ENCODE data around the gene MYO15B. TPM values are rescaled to one million over a fixed set of nuclear protein-coding genes. Genes with fewer than 3 reads are reported as not detected.
A peak's percentile ranks its signal among the peaks of the same experiment; 100 is the strongest.

MYO15B gene
- total and polyA plus RNA-seq, 2 of the 13 experiments (the other 11 are each of a cell fraction or from before 2014, with no cell fraction given), result 2.8 to 8.1 TPM

DNA sequence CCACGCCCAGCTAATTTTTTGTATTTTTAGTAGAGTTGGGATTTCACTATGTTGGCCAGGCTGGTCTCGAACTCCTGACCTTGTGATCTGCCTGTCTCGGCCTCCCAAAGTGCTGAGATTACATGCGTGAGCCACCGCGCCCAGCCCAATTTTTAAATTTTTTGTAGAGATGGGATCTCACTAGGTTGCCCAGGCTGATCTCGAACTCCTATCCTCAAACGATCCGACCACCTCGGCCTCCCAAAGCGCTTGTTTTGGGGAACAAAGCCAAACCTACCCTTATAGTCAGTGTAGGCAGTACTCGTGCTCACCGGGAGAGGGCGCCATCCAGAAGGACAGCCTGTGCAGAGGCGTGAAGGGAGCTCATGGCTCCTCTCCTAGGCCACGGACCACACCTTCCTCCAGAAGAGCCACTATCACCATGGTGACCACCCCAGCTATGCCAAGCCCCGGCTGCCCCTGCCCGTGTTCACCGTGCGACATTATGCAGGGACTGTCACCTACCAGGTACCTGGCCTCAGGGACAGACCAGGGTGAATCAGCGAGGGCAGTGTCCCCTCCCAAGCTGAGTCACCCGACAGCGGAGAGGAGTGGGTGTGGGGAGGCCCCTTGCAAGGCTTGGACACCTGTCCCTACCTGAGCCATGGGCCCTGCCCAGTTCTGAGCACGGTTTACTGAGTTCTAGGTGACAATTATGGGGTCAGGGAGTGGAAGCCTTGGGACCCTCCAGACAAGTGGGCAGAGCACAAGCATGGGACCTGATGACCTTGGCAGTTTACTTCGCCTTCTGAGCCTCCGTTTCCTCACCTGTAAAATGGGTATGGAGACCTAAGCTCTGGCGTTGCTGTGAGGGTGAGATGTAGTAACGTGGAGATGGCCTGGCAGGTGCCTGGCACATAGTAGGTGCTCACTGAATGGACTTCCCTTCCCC is 13.7 kb downstream of the MYO15B start (continued):
- TF ChIP-seq ZNF639 (CRISPR knock-in tag; conservative IDR thresholded peaks at IDR 0.05) (no peak), FOXA3 (CRISPR knock-in tag; IDR thresholded peaks at IDR 0.05) (no peak), ZNF674 (CRISPR knock-in tag; IDR thresholded peaks at IDR 0.05; ENCODE audit: low read depth) (no peak), RBFOX2 (IDR thresholded peaks at IDR 0.05; ENCODE audit: low read depth, low read length) (no peak), ZNF33B (CRISPR knock-in tag; IDR thresholded peaks at IDR 0.05) (no peak), ZNF34 (CRISPR knock-in tag; IDR thresholded peaks at IDR 0.05; ENCODE audit: borderline replicate concordance) (no peak), KAT8 (CRISPR knock-in tag; IDR thresholded peaks at IDR 0.05) (peak; percentile 50; the same call in 1 of the 2 replicates), ZNF792 (CRISPR knock-in tag; IDR thresholded peaks at IDR 0.05) (no peak), AGO1 (IDR thresholded peaks at IDR 0.05; ENCODE audit: low read depth, low read length, poor library complexity, severe bottlenecking) (no peak), PHB2 (IDR thresholded peaks at IDR 0.05; ENCODE audit: partially characterized antibody) (no peak), XBP1 (CRISPR knock-in tag; IDR thresholded peaks at IDR 0.05) (no peak), EEA1 (CRISPR knock-in tag; IDR thresholded peaks at IDR 0.05; ENCODE audit: borderline replicate concordance) (no peak), ZBTB21 (CRISPR knock-in tag; IDR thresholded peaks at IDR 0.05) (no peak), ZNF704 (CRISPR knock-in tag; IDR thresholded peaks at IDR 0.05; ENCODE audit: borderline replicate concordance) (no peak), SATB2 (CRISPR knock-in tag; IDR thresholded peaks at IDR 0.05) (no peak), MTA3 (CRISPR knock-in tag; IDR thresholded peaks at IDR 0.05) (no peak), ZNF484 (CRISPR knock-in tag; IDR thresholded peaks at IDR 0.05; ENCODE audit: borderline replicate concordance, low read depth) (no peak), RBAK (CRISPR knock-in tag; IDR thresholded peaks at IDR 0.05) (no peak), ZNF574 (CRISPR knock-in tag; IDR thresholded peaks at IDR 0.05) (peak; percentile 60)
- TF ChIP-seq, protein P1, sequence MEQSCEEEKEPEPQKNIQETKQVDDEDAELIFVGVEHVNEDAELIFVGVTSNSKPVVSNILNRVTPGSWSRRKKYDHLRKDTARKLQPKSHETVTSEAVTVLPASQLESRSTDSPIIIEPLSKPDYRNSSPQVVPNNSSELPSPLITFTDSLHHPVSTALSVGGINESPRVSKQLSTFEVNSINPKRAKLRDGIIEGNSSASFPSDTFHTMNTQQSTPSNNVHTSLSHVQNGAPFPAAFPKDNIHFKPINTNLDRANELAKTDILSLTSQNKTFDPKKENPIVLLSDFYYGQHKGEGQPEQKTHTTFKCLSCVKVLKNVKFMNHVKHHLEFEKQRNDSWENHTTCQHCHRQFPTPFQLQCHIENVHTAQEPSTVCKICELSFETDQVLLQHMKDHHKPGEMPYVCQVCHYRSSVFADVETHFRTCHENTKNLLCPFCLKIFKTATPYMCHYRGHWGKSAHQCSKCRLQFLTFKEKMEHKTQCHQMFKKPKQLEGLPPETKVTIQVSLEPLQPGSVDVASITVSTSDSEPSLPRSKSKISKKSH (CRISPR knock-in tag; IDR thresholded peaks at IDR 0.05; ENCODE audit: borderline replicate concordance), result 0 out of 2 replicates have a peak, but pooled peaks have one; percentile 32
- TF ChIP-seq, protein P2, sequence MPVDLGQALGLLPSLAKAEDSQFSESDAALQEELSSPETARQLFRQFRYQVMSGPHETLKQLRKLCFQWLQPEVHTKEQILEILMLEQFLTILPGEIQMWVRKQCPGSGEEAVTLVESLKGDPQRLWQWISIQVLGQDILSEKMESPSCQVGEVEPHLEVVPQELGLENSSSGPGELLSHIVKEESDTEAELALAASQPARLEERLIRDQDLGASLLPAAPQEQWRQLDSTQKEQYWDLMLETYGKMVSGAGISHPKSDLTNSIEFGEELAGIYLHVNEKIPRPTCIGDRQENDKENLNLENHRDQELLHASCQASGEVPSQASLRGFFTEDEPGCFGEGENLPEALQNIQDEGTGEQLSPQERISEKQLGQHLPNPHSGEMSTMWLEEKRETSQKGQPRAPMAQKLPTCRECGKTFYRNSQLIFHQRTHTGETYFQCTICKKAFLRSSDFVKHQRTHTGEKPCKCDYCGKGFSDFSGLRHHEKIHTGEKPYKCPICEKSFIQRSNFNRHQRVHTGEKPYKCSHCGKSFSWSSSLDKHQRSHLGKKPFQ (CRISPR knock-in tag; IDR thresholded peaks at IDR 0.05; ENCODE audit: insufficient replicate concordance), result no peak

Data from HepG2 (cell line).